SJCRH30 (cell line): ENCODE measurements around the gene RYR3. TPM values are rescaled to one million over a fixed set of nuclear protein-coding genes. Genes with fewer than 3 reads are reported as not detected.

ENCODE experiments used
- DNase-seq, 2 experiments: peaks; one replicate each; pipeline ENCODE4 v3.0.0-alpha.2; 2015 to 2020
- H3K27ac ChIP-seq: fragments of 250-450 bp; sonication (Bioruptor Pico); 2 replicates; pipeline ENCODE4 v1.5.1; 2020; ENCODE audit warnings: mild to moderate bottlenecking, moderate library complexity
- H3K27me3 ChIP-seq: fragments of 250-450 bp; sonication (Bioruptor Pico); 2 replicates; pipeline ENCODE4 v1.5.1; 2020; ENCODE audit warnings: mild to moderate bottlenecking, moderate library complexity
- H3K36me3 ChIP-seq: fragments of 250-450 bp; sonication (Bioruptor Pico); 2 replicates; pipeline ENCODE4 v1.5.1; 2020; ENCODE audit warnings: mild to moderate bottlenecking, moderate library complexity
- H3K4me1 ChIP-seq: fragments of 250-450 bp; sonication (Bioruptor Pico); 2 replicates; pipeline ENCODE4 v1.5.1; 2020; ENCODE audit warnings: mild to moderate bottlenecking, moderate library complexity
- H3K4me3 ChIP-seq: fragments of 250-450 bp; sonication (Bioruptor Pico); 2 replicates; pipeline ENCODE4 v1.5.1; 2020; ENCODE audit warnings: mild to moderate bottlenecking, moderate library complexity
- H3K9me3 ChIP-seq: fragments of 250-450 bp; sonication (Bioruptor Pico); replicated peaks from 2 replicates; pipeline ENCODE4 v1.5.1; 2020; ENCODE audit warnings: mild to moderate bottlenecking, moderate library complexity
- total RNA-seq: library from RNA; depleted of rRNA; stranded (reverse); fragments of >200 nt; shearing (Covaris generic); gene quantifications from 2 replicates; pipeline ENCODE4 v1.2.3, GENCODE V29; 2014; rRNA removed

The RYR3 gene
- 20.0 and 23.4 TPM in 2 replicates for total RNA-seq

- Histone ChIP-seq H3K27me3 (no peaks in the 10 kb centered on the region), H3K36me3 (no peaks in the 10 kb centered on the region), H3K4me1 (no peaks in the 10 kb centered on the region), H3K27ac (peak within 1 kb of the TSS; percentile 33; the same call in 1 of the 2 replicates), H3K4me3 (peak within 1 kb of the TSS; percentile 73), H3K9me3 (no peaks in the 10 kb centered on the region)
- peak; percentile 86 to 87 for DNase-seq
These were observed at the start of gene RYR3 for GRCh38 chr15:33310481-33311311. Gene RYR3, plus strand, starts transcription at chr15:33310967. Its CDS starts 79 bp downstream, at chr15:33311046.

DNA sequence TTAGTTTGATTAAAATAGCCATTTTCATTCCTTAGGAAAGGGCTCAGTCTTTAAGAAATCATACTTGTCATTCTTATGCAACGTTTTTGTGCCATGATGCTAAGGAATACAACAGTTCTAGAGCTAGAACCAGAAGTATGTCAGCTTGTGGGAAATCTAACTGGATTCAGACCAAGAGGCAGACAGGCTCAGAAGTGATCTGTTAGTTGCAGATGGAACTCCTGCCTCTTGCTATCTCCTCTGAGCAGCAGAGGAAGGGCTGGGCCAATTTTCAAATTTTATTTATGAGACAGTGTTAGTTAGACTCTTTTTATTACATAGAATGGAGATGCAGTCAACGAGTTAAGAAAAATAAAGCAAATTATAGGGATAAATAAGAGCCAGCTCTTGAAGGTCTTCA is 48.5 kb upstream of the RYR3 start:
- H3K9me3 ChIP-seq: no peaks in the 10 kb centered on the region
- no peaks in the 10 kb centered on the region for H3K36me3 ChIP-seq
- no peak for DNase-seq

DNA sequence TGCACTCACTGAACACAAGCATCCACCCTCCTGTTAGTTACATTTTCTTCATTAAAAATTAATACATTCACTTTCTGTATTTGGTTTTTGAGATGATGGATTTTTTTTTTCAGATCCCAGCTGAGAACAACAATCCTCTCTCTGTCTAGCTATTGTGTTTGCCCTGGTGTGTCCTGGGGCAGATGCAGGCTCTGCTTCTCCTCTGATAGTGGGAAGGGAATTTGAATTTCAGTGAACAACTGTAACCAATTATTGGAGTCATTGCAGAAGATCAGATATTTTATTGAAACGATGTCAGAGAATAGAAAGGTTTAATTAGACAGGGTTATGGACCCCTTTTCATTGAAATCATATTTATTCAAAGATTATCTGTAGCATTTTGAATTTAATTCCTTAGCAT is 33.1 kb upstream of the RYR3 start:
- H3K27me3 ChIP-seq: no peaks in the 10 kb centered on the region
- no peak for DNase-seq
- no peak overlapping the region for H3K4me3 ChIP-seq
- H3K9me3 ChIP-seq: no peaks in the 10 kb centered on the region
- H3K36me3 ChIP-seq: no peaks in the 10 kb centered on the region
- no peak overlapping the region for H3K27ac ChIP-seq
- H3K4me1 ChIP-seq: no peaks in the 10 kb centered on the region; the same call in 1 of the 2 replicates

More for the DNA sequence above, 48.5 kb upstream of the RYR3 start:
- H3K27me3 ChIP-seq: no peaks in the 10 kb centered on the region
- H3K27ac ChIP-seq: no peak overlapping the region
- H3K4me3 ChIP-seq: no peak overlapping the region
- H3K4me1 ChIP-seq: no peaks in the 10 kb centered on the region

GRCh38 chr15:33278816-33279612 is 31.8 kb upstream of the RYR3 start:
- H3K27ac ChIP-seq: no peak overlapping the region
- no peaks in the 10 kb centered on the region for H3K27me3 ChIP-seq
- H3K36me3 ChIP-seq: no peaks in the 10 kb centered on the region
- no peaks in the 10 kb centered on the region for H3K9me3 ChIP-seq
- no peak overlapping the region for H3K4me3 ChIP-seq
- peak; percentile 68 to 69 for DNase-seq
- no peaks in the 10 kb centered on the region; the same call in 1 of the 2 replicates for H3K4me1 ChIP-seq

DNA sequence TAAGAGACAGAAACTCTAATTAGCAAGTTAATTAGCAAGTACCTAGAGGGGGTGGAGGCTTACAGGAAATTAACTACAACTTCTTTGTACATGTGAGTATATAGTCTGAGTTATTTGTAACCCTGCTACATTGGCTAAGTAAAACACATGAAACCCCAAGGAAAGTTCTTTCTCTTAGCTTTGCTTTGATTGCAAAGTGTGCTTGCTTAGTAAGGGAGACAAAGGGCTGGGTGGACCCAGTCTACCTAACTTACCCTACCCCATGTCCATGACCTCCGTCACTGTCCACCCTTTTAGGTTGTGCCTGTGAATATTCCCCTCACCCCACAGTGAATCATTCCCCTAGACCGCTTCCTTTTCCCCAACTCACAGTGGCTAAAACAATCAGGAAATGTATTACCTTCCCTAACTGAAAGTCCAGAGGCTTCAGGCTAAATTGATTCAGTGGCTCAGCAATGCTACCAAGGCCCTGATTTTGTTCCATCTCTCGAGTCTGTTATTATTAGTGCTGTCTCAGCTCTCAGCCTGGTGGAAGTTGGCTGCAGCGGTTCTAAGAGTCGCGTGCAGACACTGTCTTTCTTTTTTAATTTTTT is 31.1 kb upstream of the RYR3 start:
- Histone ChIP-seq H3K36me3 (no peaks in the 10 kb centered on the region), H3K4me3 (no peak overlapping the region), H3K27ac (no peak overlapping the region), H3K4me1 (no peaks in the 10 kb centered on the region; the same call in 1 of the 2 replicates), H3K9me3 (no peaks in the 10 kb centered on the region), H3K27me3 (no peaks in the 10 kb centered on the region)
- no peak for DNase-seq

GRCh38 chr15:33282226-33283020 is 28.3 kb upstream of the RYR3 start:
- Histone ChIP-seq H3K36me3 (no peaks in the 10 kb centered on the region), H3K4me3 (no peak overlapping the region), H3K9me3 (no peaks in the 10 kb centered on the region; the same call in 1 of the 2 replicates), H3K27ac (no peak overlapping the region), H3K4me1 (no peaks in the 10 kb centered on the region; the same call in 1 of the 2 replicates), H3K27me3 (no peaks in the 10 kb centered on the region)
- DNase-seq: no peak

DNA sequence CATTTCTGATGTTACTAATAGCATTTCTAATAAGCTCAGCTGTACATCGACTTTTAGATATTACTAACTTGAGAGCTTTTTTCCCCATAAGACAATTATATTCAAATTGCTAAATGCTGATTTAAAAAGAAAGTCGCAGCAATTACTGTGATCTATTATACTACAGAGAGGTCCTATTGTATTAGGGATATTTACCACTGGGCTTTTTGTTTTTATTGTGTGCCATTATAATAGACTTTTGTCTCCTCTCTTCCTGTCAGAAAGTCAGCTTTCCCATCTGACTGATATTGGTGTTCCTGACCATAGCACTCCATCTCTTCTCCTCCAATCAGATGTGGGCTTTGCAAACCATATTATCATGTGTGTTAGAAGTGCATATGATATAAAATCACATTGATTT is 27.2 kb upstream of the RYR3 start:
- no peak overlapping the region for H3K4me3 ChIP-seq
- no peaks in the 10 kb centered on the region; the same call in 1 of the 2 replicates for H3K9me3 ChIP-seq
- H3K27ac ChIP-seq: no peak overlapping the region
- H3K27me3 ChIP-seq: no peaks in the 10 kb centered on the region
- no peaks in the 10 kb centered on the region; the same call in 1 of the 2 replicates for H3K4me1 ChIP-seq
- H3K36me3 ChIP-seq: no peaks in the 10 kb centered on the region
- DNase-seq: no peak

- Histone ChIP-seq H3K36me3 (no peaks in the 10 kb centered on the region), H3K27ac (no peak overlapping the region), H3K27me3 (no peaks in the 10 kb centered on the region), H3K4me3 (no peak overlapping the region), H3K4me1 (no peaks in the 10 kb centered on the region), H3K9me3 (no peaks in the 10 kb centered on the region; the same call in 1 of the 2 replicates)
- no peak for DNase-seq
These were observed 26.4 kb upstream of the RYR3 start for GRCh38 chr15:33284336-33284735.

DNA sequence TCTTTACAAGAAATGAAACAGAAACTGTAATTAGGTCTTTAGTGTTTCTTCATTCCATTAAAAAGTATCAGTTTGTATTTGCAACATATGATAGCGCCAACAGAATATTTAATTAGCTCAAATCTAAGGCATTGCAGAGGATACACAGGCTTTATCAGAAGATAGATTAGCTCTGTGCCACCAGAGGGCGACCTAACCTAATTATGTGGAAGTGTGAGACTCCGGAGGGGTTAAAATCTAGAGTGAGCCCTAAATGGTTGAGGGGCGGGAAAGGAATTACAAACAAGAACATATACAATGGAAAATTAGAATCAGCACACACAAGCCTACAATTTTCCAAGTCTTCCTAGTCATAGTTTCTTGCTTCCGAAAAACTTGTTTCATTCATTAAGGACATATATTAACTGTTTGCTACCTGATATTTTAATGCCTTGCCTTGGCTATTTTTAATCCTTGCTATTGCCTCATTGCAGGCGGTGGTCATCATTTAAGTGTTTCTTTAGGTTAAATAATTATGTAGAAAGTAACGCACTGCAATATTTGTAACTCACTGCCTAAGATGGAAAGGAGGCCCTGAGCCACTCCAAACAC is 18.0 kb upstream of the RYR3 start:
- Histone ChIP-seq H3K9me3 (no peaks in the 10 kb centered on the region), H3K27ac (no peak overlapping the region), H3K36me3 (no peaks in the 10 kb centered on the region), H3K4me3 (no peak overlapping the region), H3K27me3 (no peaks in the 10 kb centered on the region), H3K4me1 (no peaks in the 10 kb centered on the region)
- peak; percentile 79 to 91 for DNase-seq

GRCh38 chr15:33293713-33294334 is 16.9 kb upstream of the RYR3 start:
- Histone ChIP-seq H3K36me3 (no peaks in the 10 kb centered on the region), H3K4me3 (no peak overlapping the region), H3K9me3 (no peaks in the 10 kb centered on the region), H3K27ac (no peak overlapping the region), H3K27me3 (no peaks in the 10 kb centered on the region), H3K4me1 (peaks cover 10% of the 10 kb centered on the region)
- no peak for DNase-seq

DNA sequence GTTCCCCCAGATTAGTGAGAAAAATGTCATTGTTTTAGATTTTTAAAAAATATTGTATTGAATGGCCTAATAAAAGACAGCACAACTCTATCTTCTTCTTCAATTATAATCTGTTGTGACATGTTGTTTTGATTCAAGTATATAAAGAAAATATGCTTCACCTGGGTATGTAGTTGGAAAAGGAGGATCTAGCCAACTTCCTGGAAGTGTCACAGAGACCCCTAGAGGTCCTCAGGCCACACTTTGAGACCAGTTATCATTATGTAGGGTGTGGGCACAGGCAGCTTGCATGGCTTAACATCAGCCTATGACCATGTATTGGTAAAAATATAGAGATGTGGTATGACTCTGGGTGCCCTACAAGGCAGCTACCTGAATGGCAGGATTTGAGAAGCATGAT is 14.7 kb upstream of the RYR3 start:
- no peaks in the 10 kb centered on the region for H3K36me3 ChIP-seq
- DNase-seq: no peak
- no peak overlapping the region for H3K27ac ChIP-seq
- H3K27me3 ChIP-seq: no peaks in the 10 kb centered on the region
- no peaks in the 10 kb centered on the region for H3K9me3 ChIP-seq
- no peak overlapping the region for H3K4me3 ChIP-seq
- H3K4me1 ChIP-seq: peaks cover 15% of the 10 kb centered on the region

DNA sequence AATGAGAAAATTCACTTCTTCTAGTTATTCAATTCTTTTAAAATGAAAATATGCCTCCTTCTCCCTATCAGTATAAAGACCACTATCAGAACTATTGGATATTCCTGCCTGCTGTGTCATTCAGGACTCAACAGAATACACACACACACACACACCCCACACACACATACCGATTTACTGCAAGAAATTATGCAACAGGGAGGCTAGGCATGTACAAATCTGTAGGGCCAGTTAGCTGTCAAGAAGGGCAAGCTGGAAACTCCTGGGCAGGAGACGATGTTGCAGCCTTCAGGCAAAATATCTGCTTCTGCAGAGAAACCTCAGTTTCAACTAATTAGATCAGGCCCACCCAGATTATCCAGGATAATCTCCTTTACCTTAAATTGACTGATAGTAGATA is 13.9 kb upstream of the RYR3 start:
- Histone ChIP-seq H3K9me3 (no peaks in the 10 kb centered on the region), H3K4me1 (peaks cover 15% of the 10 kb centered on the region), H3K27ac (no peak overlapping the region), H3K4me3 (no peak overlapping the region), H3K36me3 (no peaks in the 10 kb centered on the region), H3K27me3 (no peaks in the 10 kb centered on the region)
- DNase-seq: no peak

DNA sequence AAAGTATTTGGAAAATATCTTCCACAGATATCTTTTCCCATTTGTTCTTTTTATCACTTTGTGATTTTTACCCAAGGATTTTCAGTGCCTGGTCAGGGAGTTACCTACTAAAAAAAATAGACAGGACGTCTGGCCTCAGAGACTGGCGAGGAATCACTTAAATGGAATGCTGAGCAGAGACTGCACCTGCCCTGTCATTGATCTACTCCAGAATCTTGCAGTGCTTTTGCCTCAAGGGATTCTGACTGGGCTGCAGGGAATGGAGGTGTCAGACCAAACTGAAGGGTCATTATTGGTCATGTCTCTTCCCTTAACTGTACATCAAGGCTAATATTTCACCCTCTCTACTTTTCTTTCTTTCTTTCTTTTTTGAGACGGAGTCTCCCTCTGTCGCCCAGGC is 12.1 kb upstream of the RYR3 start:
- no peaks in the 10 kb centered on the region for H3K36me3 ChIP-seq
- H3K4me1 ChIP-seq: peaks cover 15% of the 10 kb centered on the region
- H3K27me3 ChIP-seq: no peaks in the 10 kb centered on the region
- DNase-seq: peak; percentile 60 to 68
- H3K4me3 ChIP-seq: no peak overlapping the region
- no peaks in the 10 kb centered on the region for H3K9me3 ChIP-seq
- peak overlapping the region; percentile 60 for H3K27ac ChIP-seq
